Psoas muscle (tissue), 8 donors: Measurements from ENCODE around the gene TAF5L. TPM values are rescaled to one million over a fixed set of nuclear protein-coding genes. Genes with fewer than 3 reads are reported as not detected.

ENCODE experiments used
- ATAC-seq, 4 donors: fragments of 200-7000 bp; cut with Tn5 transposase; one replicate each; pipeline ENCODE4 v1.9.1; 2020; ENCODE audit warnings: moderate library complexity in 3 of 4, mild to moderate bottlenecking in 2 of 4
- DNase-seq, 2 donors: peaks; one replicate each; pipeline ENCODE4 v3.0.0-alpha.2; 2020
- H3K27ac ChIP-seq: fragments of 200-600 bp; one replicate; pipeline ENCODE4 v1.8.0; 2022
- H3K27me3 ChIP-seq, 3 donors: fragments of 200-600 bp in 1 of 3; one replicate each; pipeline versions ENCODE4 v1.6.1 to v1.8.0; 2013 to 2022; ENCODE audit warnings: low read length in 2 of 3, mild to moderate bottlenecking in 2 of 3, moderate library complexity in 1 of 3; ENCODE audit not compliant: insufficient read depth in 3 of 3
- H3K36me3 ChIP-seq, 2 donors: fragments of 200-600 bp in 1 of 2; one replicate each; pipeline versions ENCODE4 v1.6.1 to v1.8.0; 2013 to 2022; ENCODE audit warnings: low read depth in 1 of 2, mild to moderate bottlenecking in 1 of 2, moderate library complexity in 1 of 2; ENCODE audit not compliant: insufficient read depth in 1 of 2
- H3K4me1 ChIP-seq: fragments of 200-600 bp; one replicate; pipeline ENCODE4 v1.8.0; 2022
- H3K4me3 ChIP-seq: fragments of 200-600 bp; one replicate; pipeline ENCODE4 v1.8.0; 2022; ENCODE audit warnings: mild to moderate bottlenecking
- H3K9me3 ChIP-seq: fragments of 200-600 bp; one replicate; pipeline ENCODE4 v1.8.0; 2022
- CTCF ChIP-seq: fragments of 200-600 bp; IDR thresholded peaks from one replicate; pipeline ENCODE4 v1.8.0; 2022; ENCODE audit warnings: antibody characterized with exemption
- WGBS, 3 donors: extraction: QIAGEN DNeasy Blood & Tissue Kit; methylation state at CpG; one replicate each; pipeline versions ENCODE4 v1.1.6 to v1.1.7; 2013; 5-methylcytosine and 5-hydroxymethylcytosine counted together
- intact Hi-C, 2 donors: fragments of 100-400 bp; cut with DNase I; formaldehyde crosslinking; loops; one replicate each; pipeline versions ENCODE4 v1.11.0 to v1.14.2; 2022
- polyA plus RNA-seq, 3 donors: library from polyadenylated mRNA; stranded (reverse); fragments of 200-250 nt; gene quantifications; one replicate each; pipeline ENCODE4 v1.2.3, GENCODE V29; 2013
- total RNA-seq, 4 donors: library from RNA; stranded (reverse); fragmentation: NEBNext Ultra II Directional in 2 of 4; extraction: Animal tissue kit (Norgen Biotek cat#: 25700) in 2 of 4; gene quantifications; one replicate each; pipeline versions ENCODE4 v1.2.1 to v1.2.4, GENCODE V29; 2021 to 2023
- donor health status: healthy with polysubstance abuse.
- donor health status: DM: no; HTN: no; CAD: no; lungs with moderate emphysema.
- donor health status: Bipolar disorder and iron deficiency.
- donor health status: healthy.
- donor health status: DM: yes; HTN: yes; CAD: no.
- donor health status: DM: no; HTN: no; CAD: no.
- donor health status: DM: no; HTN: no; CAD: no.
- donor health status: DM: yes; HTN: yes; CAD: no.

Gene TAF5L
- total and polyA plus RNA-seq, 7 donors = 8.5 to 49.0 (median 15.9) TPM

- ATAC-seq = no peak
- intact Hi-C loops = no loop called here
- H3K9me3 ChIP-seq = no peaks in the 10 kb centered on the region
- peaks cover 8% of the 10 kb centered on the region for H3K4me1 ChIP-seq
- no peak for DNase-seq
- no peak overlapping the region for H3K4me3 ChIP-seq
- no peak overlapping the region for H3K27ac ChIP-seq
- no peaks in the 10 kb centered on the region for H3K27me3 ChIP-seq
- H3K36me3 ChIP-seq = peaks cover 5 to 28% of the 10 kb centered on the region in 2 donors
- TF ChIP-seq CTCF = no peak
- whole genome bisulfite sequencing, 3 donors = 58 to 78% (median 60%) methylated on average over 3 of the region's 3 CpGs
Measured at GRCh38 chr1:229550812-229551567, 74.9 kb downstream of the TAF5L start.

GRCh38 chr1:229547542-229547941, 78.4 kb downstream of the TAF5L start:
- Histone ChIP-seq H3K4me3 (no peak overlapping the region), H3K36me3 (peaks cover 5 to 60% of the 10 kb centered on the region in 2 donors)
- intact Hi-C loops = no loop called here

GRCh38 chr1:229544587-229544986, 81.3 kb downstream of the TAF5L start:
- Histone ChIP-seq H3K27me3 (no peaks in the 10 kb centered on the region), H3K9me3 (no peaks in the 10 kb centered on the region), H3K27ac (no peak overlapping the region), H3K4me1 (no peaks in the 10 kb centered on the region), H3K36me3 (peaks cover 5 to 90% of the 10 kb centered on the region in 2 donors), H3K4me3 (no peak overlapping the region)
- no peak for DNase-seq
- ATAC-seq = no peak
- 93 to 95% (median 95%) methylated on average over 1 of the region's 1 CpG for WGBS, 3 donors
- no peak for TF ChIP-seq CTCF
- intact Hi-C loops = no loop called here

More at GRCh38 chr1:229547542-229547941, 78.4 kb downstream of the TAF5L start:
- ATAC-seq (no peak), DNase-seq (no peak)
- WGBS, 3 donors = 95 to 96% (median 96%) methylated on average over 7 of the region's 7 CpGs
- H3K27ac ChIP-seq = no peak overlapping the region
- no peaks in the 10 kb centered on the region for H3K4me1 ChIP-seq
- no peaks in the 10 kb centered on the region for H3K9me3 ChIP-seq
- no peak for TF ChIP-seq CTCF
- H3K27me3 ChIP-seq = no peaks in the 10 kb centered on the region

Other genes starting within 250 kb of the TAF5L start
- gene ACTA1, start 192.0 kb downstream of the TAF5L start, total RNA-seq = over 10,000 TPM in 3 of 4 donors, 1,000 to 10,000 TPM in 1; 8,109 to 28,566 (median 18,858) TPM
- gene ACTA1, start 192.0 kb downstream of the TAF5L start, polyA plus RNA-seq = over 10,000 TPM; 11,314 to 26,656 (median 13,405) TPM
- gene NUP133, start 117.8 kb downstream of the TAF5L start, total RNA-seq = 10 to 100 TPM; 24.1 to 29.3 (median 26.4) TPM
- gene NUP133, start 117.8 kb downstream of the TAF5L start, polyA plus RNA-seq = 10 to 100 TPM in 1 of 3 donors, 1 to 10 TPM in 2; 9.3 to 18.7 (median 9.5) TPM
- gene ABCB10, start 67.4 kb downstream of the TAF5L start, total RNA-seq = 10 to 100 TPM in 3 of 4 donors, 1 to 10 TPM in 1; 9.8 to 20.8 (median 17.5) TPM
- gene ABCB10, start 67.4 kb downstream of the TAF5L start, polyA plus RNA-seq = 10 to 100 TPM in 1 of 3 donors, 1 to 10 TPM in 2; 6.9 to 10.8 (median 9.0) TPM
- 10 to 100 TPM in 3 of 4 donors, 1 to 10 TPM in 1; 8.3 to 18.2 (median 16.8) TPM for gene URB2, start 125 bp upstream of the TAF5L start, total RNA-seq
- 10 to 100 TPM in 1 of 3 donors, 1 to 10 TPM in 2; 4.7 to 10.2 (median 9.2) TPM for gene URB2, start 125 bp upstream of the TAF5L start, polyA plus RNA-seq